ENCODE measurements around the gene PCYT1B. TPM values are rescaled to one million over a fixed set of nuclear protein-coding genes. Genes with fewer than 3 reads are reported as not detected.
A peak's percentile ranks its signal among the peaks of the same experiment; 100 is the strongest.
"Not testable (repeated sequence)": the region's sequence is repeated elsewhere in the genome, so short reads cannot be mapped to it uniquely, and the experiment has no call there.

The PCYT1B gene
- total and polyA plus RNA-seq, 7 experiments from 2014 or later = 0.05 to 0.12 TPM; not detected in 5

DNA sequence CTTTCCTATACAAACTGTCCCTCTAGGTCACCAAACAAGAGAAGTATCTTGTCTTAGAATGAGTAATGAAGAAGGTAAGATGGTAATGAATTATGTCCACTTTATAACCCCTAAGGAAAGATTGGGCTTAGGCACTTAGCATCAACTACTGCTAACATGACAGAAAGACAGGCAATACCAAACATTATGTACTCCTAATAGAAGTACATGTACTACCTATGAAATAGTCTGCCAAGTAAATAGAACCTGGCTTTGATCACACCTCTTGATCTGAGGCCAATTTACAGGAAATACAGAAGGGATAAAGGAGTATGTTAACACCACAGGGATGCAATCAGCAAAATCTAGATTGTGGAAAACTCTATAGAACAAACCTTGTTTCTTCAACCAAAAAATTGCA lies 14.1 kb upstream of the PCYT1B start:
- H3K4me1 ChIP-seq (ENCODE audit: control insufficient read depth in 2 of 2, insufficient read depth in 2 of 2, low read length in 2 of 2) = no peaks in the 10 kb centered on the region
- H3K36me3 ChIP-seq (ENCODE audit: control insufficient read depth in 2 of 3, insufficient read depth in 3 of 3, low read length in 3 of 3) = no peaks in the 10 kb centered on the region
- ChIA-PET POLR2A (no interaction called here), CTCF (no interaction called here)
- no peaks in the 10 kb centered on the region for H3K9me3 Mint-ChIP-seq
- no peak for ATAC-seq
- no peaks in the 10 kb centered on the region for H3K9me3 ChIP-seq (ENCODE audit: control insufficient read depth in 2 of 3, low read length in 3 of 3)
- no peaks in the 10 kb centered on the region for H3K4me1 Mint-ChIP-seq
- intact Hi-C loops (cut with micrococcal nuclease) = no loop called here
- no peak overlapping the region for H3K4me3 ChIP-seq (ENCODE audit: low read length)
- no peak overlapping the region for H3K4me3 Mint-ChIP-seq
- H3K27ac ChIP-seq (ENCODE audit: low read depth, low read length) = no peak overlapping the region
- H3K27me3 ChIP-seq (ENCODE audit: control insufficient read depth in 2 of 2, insufficient read depth in 2 of 2, low read length in 2 of 2) = no peaks in the 10 kb centered on the region
- peaks cover 0 to 10% (median 0%) of the 10 kb centered on the region in 5 donors for H3K27me3 Mint-ChIP-seq
- no peaks in the 10 kb centered on the region for H3K36me3 Mint-ChIP-seq
- no peak for DNase-seq
- H3K27ac Mint-ChIP-seq = no peak overlapping the region

DNA sequence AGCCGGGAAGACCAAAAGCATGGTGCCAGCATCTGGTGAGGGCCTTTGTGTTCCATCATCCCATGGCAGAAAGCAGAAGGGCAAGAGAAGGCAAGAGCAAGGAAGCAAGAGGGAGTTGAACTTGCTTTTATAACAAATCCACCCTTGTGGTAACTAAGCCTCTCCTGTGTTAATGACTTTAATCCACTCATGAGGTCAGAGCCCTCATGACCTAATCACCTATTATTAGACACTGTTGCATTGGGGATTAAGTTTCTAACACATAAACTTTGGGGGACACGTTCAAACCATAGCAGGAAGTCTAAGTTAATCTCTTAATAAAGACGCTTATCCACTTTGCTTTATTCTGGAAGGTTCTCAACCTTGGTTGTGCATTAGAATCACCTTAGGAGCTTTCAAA lies 12.5 kb upstream of the PCYT1B start:
- ATAC-seq (no peak), DNase-seq (no peak)
- Histone ChIP-seq H3K36me3 (ENCODE audit: control insufficient read depth in 2 of 3, insufficient read depth in 3 of 3, low read length in 3 of 3) (no peaks in the 10 kb centered on the region), H3K9me3 (ENCODE audit: control insufficient read depth in 2 of 3, low read length in 3 of 3) (no peaks in the 10 kb centered on the region), H3K4me1 (ENCODE audit: control insufficient read depth in 2 of 2, insufficient read depth in 2 of 2, low read length in 2 of 2) (no peaks in the 10 kb centered on the region), H3K4me3 (ENCODE audit: low read length) (no peak overlapping the region), H3K27ac (ENCODE audit: low read depth, low read length) (no peak overlapping the region), H3K27me3 (ENCODE audit: control insufficient read depth in 2 of 2, insufficient read depth in 2 of 2, low read length in 2 of 2) (no peaks in the 10 kb centered on the region)
- no peaks in the 10 kb centered on the region for H3K9me3 Mint-ChIP-seq
- no peaks in the 10 kb centered on the region for H3K4me1 Mint-ChIP-seq
- intact Hi-C loops (cut with micrococcal nuclease) = no loop called here
- H3K36me3 Mint-ChIP-seq = no peaks in the 10 kb centered on the region
- H3K27me3 Mint-ChIP-seq = peaks cover 0 to 10% (median 0%) of the 10 kb centered on the region in 5 donors
- POLR2A ChIA-PET = no interaction called here
- no peak overlapping the region for H3K4me3 Mint-ChIP-seq
- CTCF ChIA-PET = no interaction called here
- no peak overlapping the region for H3K27ac Mint-ChIP-seq

GRCh38 chrX:24659106-24659505 lies 12.0 kb upstream of the PCYT1B start:
- CTCF ChIA-PET = no interaction called here
- Histone ChIP-seq H3K4me1 (ENCODE audit: control insufficient read depth in 2 of 2, insufficient read depth in 2 of 2, low read length in 2 of 2) (no peaks in the 10 kb centered on the region), H3K36me3 (ENCODE audit: control insufficient read depth in 2 of 3, insufficient read depth in 3 of 3, low read length in 3 of 3) (no peaks in the 10 kb centered on the region), H3K27ac (ENCODE audit: low read depth, low read length) (no peak overlapping the region), H3K27me3 (ENCODE audit: control insufficient read depth in 2 of 2, insufficient read depth in 2 of 2, low read length in 2 of 2) (no peaks in the 10 kb centered on the region), H3K9me3 (ENCODE audit: control insufficient read depth in 2 of 3, low read length in 3 of 3) (no peaks in the 10 kb centered on the region), H3K4me3 (ENCODE audit: low read length) (no peak overlapping the region)
- ATAC-seq (no peak), DNase-seq (no peak)
- H3K4me1 Mint-ChIP-seq = no peaks in the 10 kb centered on the region
- POLR2A ChIA-PET = no interaction called here
- H3K27ac Mint-ChIP-seq = no peak overlapping the region
- peaks cover 0 to 10% (median 0%) of the 10 kb centered on the region in 5 donors for H3K27me3 Mint-ChIP-seq
- intact Hi-C loops (cut with micrococcal nuclease) = no loop called here
- H3K36me3 Mint-ChIP-seq = no peaks in the 10 kb centered on the region
- no peaks in the 10 kb centered on the region for H3K9me3 Mint-ChIP-seq
- no peak overlapping the region for H3K4me3 Mint-ChIP-seq

DNA sequence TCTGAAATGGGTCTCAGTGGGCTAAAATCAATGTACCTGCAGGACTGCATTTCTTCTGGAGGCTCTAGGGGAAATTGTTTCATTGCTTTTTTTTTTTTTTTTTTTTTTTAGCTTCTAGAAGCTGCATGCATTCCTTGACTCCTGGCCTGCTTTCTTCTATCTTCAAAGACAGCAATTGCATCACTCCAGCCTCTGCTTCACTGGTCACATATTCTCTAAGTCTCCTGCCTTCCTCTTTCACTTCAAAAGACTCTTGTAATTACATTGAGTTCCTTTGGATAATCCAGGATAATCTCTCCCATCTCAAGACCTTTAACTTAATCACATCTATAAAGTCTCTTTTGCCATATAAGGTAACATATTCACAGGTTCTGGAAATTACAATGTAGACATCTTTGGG lies 11.3 kb upstream of the PCYT1B start:
- POLR2A ChIA-PET = no interaction called here
- H3K9me3 ChIP-seq (ENCODE audit: control insufficient read depth in 2 of 3, low read length in 3 of 3) = no peaks in the 10 kb centered on the region
- CTCF ChIA-PET = no interaction called here
- Mint-ChIP-seq H3K4me3 (no peak overlapping the region), H3K27ac (no peak overlapping the region), H3K4me1 (no peaks in the 10 kb centered on the region), H3K9me3 (peaks cover 0 to 1% (median 0%) of the 10 kb centered on the region in 11 donors), H3K36me3 (no peaks in the 10 kb centered on the region), H3K27me3 (peaks cover 0 to 11% (median 0%) of the 10 kb centered on the region in 5 donors)
- no peak for DNase-seq
- ATAC-seq = no peak
- intact Hi-C loops (cut with micrococcal nuclease) = no loop called here
- H3K27me3 ChIP-seq (ENCODE audit: control insufficient read depth in 2 of 2, insufficient read depth in 2 of 2, low read length in 2 of 2) = no peaks in the 10 kb centered on the region
- no peak overlapping the region for H3K4me3 ChIP-seq (ENCODE audit: low read length)
- no peaks in the 10 kb centered on the region for H3K4me1 ChIP-seq (ENCODE audit: control insufficient read depth in 2 of 2, insufficient read depth in 2 of 2, low read length in 2 of 2)
- H3K27ac ChIP-seq (ENCODE audit: low read depth, low read length) = no peak overlapping the region
- H3K36me3 ChIP-seq (ENCODE audit: control insufficient read depth in 2 of 3, insufficient read depth in 3 of 3, low read length in 3 of 3) = no peaks in the 10 kb centered on the region

GRCh38 chrX:24657671-24658386 lies 10.7 kb upstream of the PCYT1B start:
- Histone ChIP-seq H3K9me3 (ENCODE audit: control insufficient read depth in 2 of 3, low read length in 3 of 3) (no peaks in the 10 kb centered on the region), H3K4me3 (ENCODE audit: low read length) (no peak overlapping the region), H3K27me3 (ENCODE audit: control insufficient read depth in 2 of 2, insufficient read depth in 2 of 2, low read length in 2 of 2) (no peaks in the 10 kb centered on the region), H3K4me1 (ENCODE audit: control insufficient read depth in 2 of 2, insufficient read depth in 2 of 2, low read length in 2 of 2) (no peaks in the 10 kb centered on the region), H3K27ac (ENCODE audit: low read depth, low read length) (no peak overlapping the region), H3K36me3 (ENCODE audit: control insufficient read depth in 2 of 3, insufficient read depth in 3 of 3, low read length in 3 of 3) (no peaks in the 10 kb centered on the region)
- DNase-seq (no peak), ATAC-seq (no peak)
- ChIA-PET CTCF (no interaction called here), POLR2A (no interaction called here)
- no peak overlapping the region for H3K4me3 Mint-ChIP-seq
- H3K27ac Mint-ChIP-seq = no peak overlapping the region
- H3K4me1 Mint-ChIP-seq = no peaks in the 10 kb centered on the region
- peaks cover 0 to 11% (median 0%) of the 10 kb centered on the region in 5 donors for H3K27me3 Mint-ChIP-seq
- no peaks in the 10 kb centered on the region for H3K36me3 Mint-ChIP-seq
- intact Hi-C loops (cut with micrococcal nuclease) = no loop called here
- peaks cover 0 to 2% (median 0%) of the 10 kb centered on the region in 11 donors for H3K9me3 Mint-ChIP-seq

DNA sequence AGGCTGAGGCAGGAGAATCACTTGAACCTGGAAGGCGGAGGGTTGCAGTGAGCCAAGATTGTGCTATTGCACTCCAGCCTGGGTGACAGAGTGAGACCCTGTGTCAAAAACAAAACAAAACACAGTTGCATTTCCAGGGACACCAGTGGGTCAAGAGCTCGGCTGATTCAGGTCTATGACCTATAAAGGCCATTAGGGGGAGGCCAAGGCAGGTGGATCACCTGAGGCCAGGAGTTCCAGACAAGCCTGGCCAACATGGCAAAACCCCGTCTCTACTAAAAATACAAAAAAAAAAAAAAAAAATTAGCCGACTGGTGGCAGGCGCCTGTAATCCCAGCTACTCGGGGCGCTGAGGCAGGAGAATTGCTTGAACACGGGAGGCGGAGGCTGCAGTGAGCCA lies 8.5 kb upstream of the PCYT1B start:
- H3K27ac ChIP-seq (ENCODE audit: low read depth, low read length); CTCF ChIA-PET; intact Hi-C loops (cut with micrococcal nuclease); H3K27me3 Mint-ChIP-seq; H3K36me3 Mint-ChIP-seq; H3K36me3 ChIP-seq (ENCODE audit: control insufficient read depth in 2 of 3, insufficient read depth in 3 of 3, low read length in 3 of 3); H3K9me3 ChIP-seq (ENCODE audit: control insufficient read depth in 2 of 3, low read length in 3 of 3); DNase-seq; H3K4me3 ChIP-seq (ENCODE audit: low read length); ATAC-seq; H3K4me1 ChIP-seq (ENCODE audit: control insufficient read depth in 2 of 2, insufficient read depth in 2 of 2, low read length in 2 of 2); H3K27me3 ChIP-seq (ENCODE audit: control insufficient read depth in 2 of 2, insufficient read depth in 2 of 2, low read length in 2 of 2); H3K27ac Mint-ChIP-seq; H3K4me1 Mint-ChIP-seq; H3K9me3 Mint-ChIP-seq; H3K4me3 Mint-ChIP-seq; POLR2A ChIA-PET: not testable (repeated sequence)

GRCh38 chrX:24651783-24652182 lies 4.6 kb upstream of the PCYT1B start:
- H3K27me3 ChIP-seq (ENCODE audit: control insufficient read depth in 2 of 2, insufficient read depth in 2 of 2, low read length in 2 of 2) = no peaks in the 10 kb centered on the region
- no peak overlapping the region for H3K4me3 ChIP-seq (ENCODE audit: low read length)
- H3K27ac ChIP-seq (ENCODE audit: low read depth, low read length) = no peak overlapping the region
- peaks cover 0 to 4% of the 10 kb centered on the region in 2 donors for H3K4me1 ChIP-seq (ENCODE audit: control insufficient read depth in 2 of 2, insufficient read depth in 2 of 2, low read length in 2 of 2)
- H3K27ac Mint-ChIP-seq = peak overlapping the region in 1 of 9 donors; percentile 31
- ChIA-PET CTCF (interaction anchor here (0.6 kb wide), 1 partner anchor 258 kb away, joined by 3 read pairs; no protein-coding TSS in a partner anchor), POLR2A (no interaction called here)
- H3K36me3 Mint-ChIP-seq = no peaks in the 10 kb centered on the region
- no peaks in the 10 kb centered on the region for H3K9me3 ChIP-seq (ENCODE audit: control insufficient read depth in 2 of 3, low read length in 3 of 3)
- peaks cover 7 to 22% (median 8%) of the 10 kb centered on the region in 5 donors for H3K27me3 Mint-ChIP-seq
- H3K4me1 Mint-ChIP-seq = peaks cover 2 to 13% (median 10%) of the 10 kb centered on the region in 7 donors
- H3K4me3 Mint-ChIP-seq = no peak overlapping the region
- no peak for DNase-seq
- H3K36me3 ChIP-seq (ENCODE audit: control insufficient read depth in 2 of 3, insufficient read depth in 3 of 3, low read length in 3 of 3) = no peaks in the 10 kb centered on the region
- peaks cover 0 to 4% (median 0%) of the 10 kb centered on the region in 11 donors for H3K9me3 Mint-ChIP-seq
- no peak for ATAC-seq
- intact Hi-C loops (cut with micrococcal nuclease) = no loop called here

All from naive thymus-derived CD4-positive, alpha-beta T cell (primary cell).